Pancreas (tissue), 10 donors: ENCODE measurements around the gene SLC13A3. TPM values are rescaled to one million over a fixed set of nuclear protein-coding genes. Genes with fewer than 3 reads are reported as not detected.

Experiments
- ATAC-seq, 4 donors: fragments of 200-7000 bp; cut with Tn5 transposase; one replicate each; pipeline versions ENCODE4 v1.8.0 to v1.9.1; 2020; ENCODE audit warnings: mild to moderate bottlenecking in 4 of 4, moderate library complexity in 4 of 4
- DNase-seq, 6 donors: peaks; one replicate each; pipeline ENCODE4 v3.0.0-alpha.2; 2020
- FAIRE-seq: peaks from 2 replicates; lab custom pipeline; 2012; peaks lifted over from hg19 to GRCh38; lab: Jason Lieb, UNC
- H3K27ac ChIP-seq, 4 donors: fragments of 200-600 bp; sonication (generic); 1 replicate in 3 of 4; 2 replicates in 1 of 4; pipeline versions ENCODE4 v1.5.0 to v1.8.0; 2020
- H3K27me3 ChIP-seq, 4 donors: fragments of 200-600 bp; one replicate each; pipeline ENCODE4 v1.8.0; 2021
- H3K36me3 ChIP-seq, 3 donors: fragments of 200-600 bp; sonication (generic) in 1 of 3; one replicate each; pipeline versions ENCODE4 v1.5.0 to v1.8.0; 2020 to 2021
- H3K4me1 ChIP-seq, 3 donors: fragments of 200-600 bp; one replicate each; pipeline ENCODE4 v1.8.0; 2021
- H3K4me3 ChIP-seq, 4 donors: fragments of 200-600 bp; sonication (generic) in 2 of 4; one replicate each; pipeline versions ENCODE4 v1.5.0 to v1.8.0; 2020 to 2021
- H3K9me3 ChIP-seq, 4 donors: fragments of 200-600 bp; one replicate each; pipeline ENCODE4 v1.8.0; 2021
- WGBS, 2 donors: extraction: QIAGEN DNeasy Blood & Tissue Kit; methylation state at CpG; one replicate each; pipeline ENCODE4 v1.1.7; 2013; 5-methylcytosine and 5-hydroxymethylcytosine counted together
- intact Hi-C, 3 donors: fragments of 100-400 bp; cut with DNase I; formaldehyde crosslinking; loops; one replicate each; pipeline versions ENCODE4 v1.11.1 to v1.14.2; 2022
- polyA plus RNA-seq, 2 donors: library from polyadenylated mRNA; stranded (reverse); fragments of 200-250 nt; gene quantifications; one replicate each; pipeline ENCODE4 v1.2.3, GENCODE V29; 2013
- total RNA-seq, 6 donors: library from RNA; stranded (reverse); fragmentation: NEBNext Ultra II Directional in 4 of 6; extraction: Animal tissue kit (Norgen Biotek cat#: 25700) in 4 of 6; gene quantifications; one replicate each; pipeline versions ENCODE4 v1.2.1 to v1.2.4, GENCODE V29; 2021 to 2023
- TF ChIP-seq, protein P1 (sequence below), 4 donors: fragments of 200-600 bp; sonication (generic) in 3 of 4; IDR thresholded peaks; one replicate each; pipeline versions ENCODE4 v1.5.0 to v1.8.0; 2021; ENCODE audit warnings: antibody characterized with exemption in 4 of 4
- donor health status: healthy with polysubstance abuse.
- donor health status: DM: no; HTN: no; CAD: no; lungs with moderate emphysema.
- donor health status: DM: no; HTN: no; CAD: no.
- donor health status: control.
- donor health status: control.
- donor health status: Bipolar disorder and iron deficiency.
- donor health status: DM: yes; HTN: yes; CAD: no.
- donor health status: DM: no; HTN: no; CAD: no.
- donor health status: DM: no; HTN: no; CAD: no.
- donor health status: DM: yes; HTN: yes; CAD: no.

Gene SLC13A3
- total and polyA plus RNA-seq, 8 donors = 0.68 to 7.8 (median 4.7) TPM

DNA sequence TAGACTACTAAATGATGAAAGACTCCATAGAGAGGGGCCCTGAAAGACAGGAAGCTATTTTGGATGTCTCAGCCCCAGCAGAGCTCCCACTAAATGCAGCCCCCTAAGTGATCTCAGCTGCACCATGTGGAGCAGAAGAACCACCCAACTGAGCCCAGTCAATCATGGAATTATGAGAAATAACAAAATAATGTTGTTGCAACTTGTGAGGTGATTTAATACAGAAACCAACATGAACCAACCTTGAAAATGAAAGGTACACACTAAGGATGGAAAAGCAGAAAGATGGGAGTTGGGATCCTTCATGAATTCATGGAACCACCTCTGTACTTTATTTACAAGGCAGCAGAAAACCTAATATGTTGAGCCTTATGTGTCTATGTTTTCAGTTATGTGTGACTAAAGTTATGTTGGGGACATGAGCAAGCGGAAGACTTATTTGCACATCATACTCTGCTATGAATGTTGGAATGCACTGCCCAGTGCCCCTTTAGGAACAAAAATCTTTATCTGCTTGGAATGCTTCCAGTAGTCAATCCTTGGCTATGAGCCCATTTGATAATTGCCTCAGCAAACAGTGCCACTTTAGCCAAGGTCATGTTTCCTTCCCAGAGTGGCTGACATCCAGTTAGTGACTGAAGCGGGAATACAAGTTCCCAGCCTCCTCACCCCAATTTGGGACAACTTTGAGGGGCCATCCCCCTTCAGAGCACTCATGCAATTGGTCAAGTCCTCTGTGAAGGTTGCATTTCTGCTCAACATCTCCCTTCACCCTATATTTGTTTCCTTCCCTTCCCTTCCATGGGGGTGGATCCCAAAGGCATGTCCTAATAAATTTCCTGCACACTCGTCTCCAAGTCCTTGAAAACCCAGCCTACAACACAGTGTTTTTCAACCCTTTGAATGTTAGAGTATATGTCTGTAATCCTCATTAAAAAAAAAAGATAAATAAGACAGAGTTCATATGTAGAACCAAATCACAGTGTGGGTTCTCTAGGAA is 19.6 kb upstream of the SLC13A3 start:
- WGBS, 2 donors = 17 to 21% methylated on average over 3 of the region's 3 CpGs
- ATAC-seq = peak; percentile 67 to 87 (median 80)

DNA sequence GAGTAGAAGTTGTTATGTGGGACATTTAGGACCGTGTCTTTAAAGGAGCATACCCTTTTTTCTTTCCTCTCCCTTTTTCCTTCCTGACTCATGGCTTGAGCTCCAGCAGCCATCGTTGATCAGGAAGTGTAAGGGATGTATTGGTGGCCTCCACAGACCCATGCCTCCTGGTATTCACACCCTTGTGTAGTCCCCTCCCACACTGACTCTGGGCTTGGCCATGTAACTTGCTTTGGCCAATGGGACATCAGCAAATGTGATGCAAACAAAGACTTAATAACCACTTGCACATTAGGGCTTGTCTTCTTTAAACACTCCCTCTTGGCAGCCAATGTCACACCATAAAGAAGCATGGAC is 18.9 kb upstream of the SLC13A3 start:
- no peaks in the 10 kb centered on the region for H3K9me3 ChIP-seq
- peak overlapping the region in 1 of 4 donors; percentile 6 for H3K27ac ChIP-seq
- no peak for ATAC-seq
- intact Hi-C loops = no loop called here
- FAIRE-seq = no peak
- TF ChIP-seq, protein P1, sequence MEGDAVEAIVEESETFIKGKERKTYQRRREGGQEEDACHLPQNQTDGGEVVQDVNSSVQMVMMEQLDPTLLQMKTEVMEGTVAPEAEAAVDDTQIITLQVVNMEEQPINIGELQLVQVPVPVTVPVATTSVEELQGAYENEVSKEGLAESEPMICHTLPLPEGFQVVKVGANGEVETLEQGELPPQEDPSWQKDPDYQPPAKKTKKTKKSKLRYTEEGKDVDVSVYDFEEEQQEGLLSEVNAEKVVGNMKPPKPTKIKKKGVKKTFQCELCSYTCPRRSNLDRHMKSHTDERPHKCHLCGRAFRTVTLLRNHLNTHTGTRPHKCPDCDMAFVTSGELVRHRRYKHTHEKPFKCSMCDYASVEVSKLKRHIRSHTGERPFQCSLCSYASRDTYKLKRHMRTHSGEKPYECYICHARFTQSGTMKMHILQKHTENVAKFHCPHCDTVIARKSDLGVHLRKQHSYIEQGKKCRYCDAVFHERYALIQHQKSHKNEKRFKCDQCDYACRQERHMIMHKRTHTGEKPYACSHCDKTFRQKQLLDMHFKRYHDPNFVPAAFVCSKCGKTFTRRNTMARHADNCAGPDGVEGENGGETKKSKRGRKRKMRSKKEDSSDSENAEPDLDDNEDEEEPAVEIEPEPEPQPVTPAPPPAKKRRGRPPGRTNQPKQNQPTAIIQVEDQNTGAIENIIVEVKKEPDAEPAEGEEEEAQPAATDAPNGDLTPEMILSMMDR (IDR thresholded peaks at IDR 0.05) = no peak
- H3K4me3 ChIP-seq = no peak overlapping the region
- H3K4me1 ChIP-seq = peaks cover 7 to 9% (median 9%) of the 10 kb centered on the region in 3 donors
- H3K27me3 ChIP-seq = no peaks in the 10 kb centered on the region
- 89 to 95% methylated on average over 2 of the region's 2 CpGs for WGBS, 2 donors
- no peak for DNase-seq
- no peaks in the 10 kb centered on the region for H3K36me3 ChIP-seq

More for the DNA sequence above, 19.6 kb upstream of the SLC13A3 start:
- DNase-seq (peak in 3 of 6 donors; percentile 31 to 58 (median 42)), FAIRE-seq (no peak)
- peaks cover 7 to 9% (median 9%) of the 10 kb centered on the region in 3 donors for H3K4me1 ChIP-seq
- no peaks in the 10 kb centered on the region for H3K36me3 ChIP-seq
- no peaks in the 10 kb centered on the region for H3K9me3 ChIP-seq
- peak overlapping the region in 2 of 4 donors; percentile 13 to 45 for H3K27ac ChIP-seq
- no peak overlapping the region for H3K4me3 ChIP-seq
- intact Hi-C loops = no loop called here
- no peaks in the 10 kb centered on the region for H3K27me3 ChIP-seq
- TF ChIP-seq, protein P1 (IDR thresholded peaks at IDR 0.05) = no peak

DNA sequence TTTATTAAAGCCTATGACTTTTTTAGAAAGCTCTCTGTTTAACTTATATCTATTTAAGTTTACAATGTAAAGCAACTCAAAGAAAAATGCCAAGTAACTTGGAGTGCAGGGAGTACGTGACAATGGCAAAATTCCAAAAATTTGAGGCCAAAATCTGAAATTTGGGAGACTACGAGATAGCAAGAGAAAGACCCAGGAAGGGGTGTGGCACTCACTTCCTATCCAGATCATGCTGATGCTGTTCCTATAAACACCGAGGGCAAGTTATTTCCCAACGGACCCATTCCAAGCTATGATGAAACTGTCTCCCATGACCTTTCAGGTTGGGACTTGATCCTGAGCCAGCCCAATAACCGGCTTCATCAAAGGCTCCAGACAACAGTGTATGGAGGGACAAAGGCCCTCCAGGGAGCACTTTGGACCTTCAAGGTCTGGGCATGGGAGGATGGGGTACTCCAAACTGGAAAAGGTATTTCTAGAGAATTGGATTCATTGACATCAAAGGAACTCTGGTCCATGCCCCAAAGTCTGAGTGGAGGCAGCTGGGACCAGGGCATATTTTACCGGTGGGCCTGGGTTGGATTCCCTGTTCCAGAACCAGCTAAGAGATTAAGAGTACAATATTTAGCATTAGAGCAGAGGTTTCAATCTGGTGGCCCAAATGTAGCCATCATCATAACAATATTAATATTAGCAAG is 15.7 kb upstream of the SLC13A3 start:
- DNase-seq (no peak), FAIRE-seq (no peak), ATAC-seq (no peak)
- Histone ChIP-seq H3K9me3 (no peaks in the 10 kb centered on the region), H3K4me3 (no peak overlapping the region), H3K36me3 (no peaks in the 10 kb centered on the region), H3K27me3 (no peaks in the 10 kb centered on the region), H3K27ac (no peak overlapping the region), H3K4me1 (peaks cover 7 to 9% (median 9%) of the 10 kb centered on the region in 3 donors)
- 81 to 83% methylated on average over 6 of the region's 6 CpGs for WGBS, 2 donors
- TF ChIP-seq, protein P1 (IDR thresholded peaks at IDR 0.05) = no peak
- intact Hi-C loops = no loop called here

DNA sequence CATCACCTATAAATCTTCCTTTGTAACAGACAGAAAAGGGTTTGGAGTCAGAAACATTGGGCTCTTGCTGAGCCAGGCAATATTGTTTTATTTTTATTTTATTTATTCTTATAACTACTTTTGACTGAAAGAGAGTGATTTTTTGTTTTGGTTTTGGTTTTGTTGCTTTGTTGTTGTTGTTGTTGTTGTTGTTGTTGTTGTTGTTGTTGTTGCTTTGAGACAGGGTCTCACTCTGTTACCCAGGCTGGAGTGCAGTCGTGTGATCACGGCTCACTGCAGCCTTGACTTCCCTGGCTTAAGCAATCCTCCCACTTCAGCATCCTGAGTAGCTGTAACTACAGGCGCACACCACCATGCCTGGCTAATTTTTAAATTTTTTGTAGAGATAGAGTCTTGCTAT is 15.0 kb upstream of the SLC13A3 start:
- H3K4me1 ChIP-seq = peaks cover 2 to 3% (median 3%) of the 10 kb centered on the region in 3 donors
- no peaks in the 10 kb centered on the region for H3K9me3 ChIP-seq
- ATAC-seq (no peak), FAIRE-seq (no peak), DNase-seq (no peak)
- no peaks in the 10 kb centered on the region for H3K27me3 ChIP-seq
- TF ChIP-seq, protein P1 (IDR thresholded peaks at IDR 0.05) = no peak
- no peaks in the 10 kb centered on the region for H3K36me3 ChIP-seq
- H3K4me3 ChIP-seq = no peak overlapping the region
- WGBS, 2 donors = 95 to 96% methylated on average over 3 of the region's 3 CpGs
- H3K27ac ChIP-seq = no peak overlapping the region
- intact Hi-C loops = no loop called here
